ENCODE results near the gene PTCHD1. TPM values are rescaled to one million over a fixed set of nuclear protein-coding genes. Genes with fewer than 3 reads are reported as not detected.

The PTCHD1 gene
- polyA plus RNA-seq, 2 of the 4 experiments (the other 2 are of a cell fraction) = not detected

- no peak overlapping the region for H3K4me2 ChIP-seq
- no peak overlapping the region for H3K27ac ChIP-seq
- H3K4me1 ChIP-seq = no peaks in the 10 kb centered on the region
- peak; percentile 13 to 15 for DNase-seq (ENCODE audit: low read depth in 1 of 2, low spot score in 1 of 2)
- CTCF ChIA-PET = interaction anchor here (0.7 to 1.6 kb wide), 4 partner anchors 9 to 1182 kb away, joined by 3 to 8 read pairs (median 4); no protein-coding TSS in a partner anchor
- no peak for TF ChIP-seq KDM5A (IDR thresholded peaks at IDR 0.05)
- no peak for TF ChIP-seq EHMT2 (IDR thresholded peaks at IDR 0.05; ENCODE audit: low read depth)
- no peak for TF ChIP-seq KDM1A (IDR thresholded peaks at IDR 0.05; ENCODE audit: low read depth)
- TF ChIP-seq CTCF (IDR thresholded peaks at IDR 0.05) = peak; percentile 40
- no peak for TF ChIP-seq USF2 (IDR thresholded peaks at IDR 0.05)
- TF ChIP-seq ZC3H11A (IDR thresholded peaks at IDR 0.05) = no peak
- no peak for TF ChIP-seq RNF2 (IDR thresholded peaks at IDR 0.05; ENCODE audit: borderline replicate concordance, low read depth)
- TF ChIP-seq MAFK (IDR thresholded peaks at IDR 0.05; ENCODE audit: partially characterized antibody) = no peak
- peak; percentile 22 to 45; a peak in 3 of 5 replicates for TF ChIP-seq RAD21 (conservative IDR thresholded peaks at IDR 0.05 in 1 of 2, IDR thresholded peaks at IDR 0.05 in 1 of 2)
- no peak for TF ChIP-seq EP300 (IDR thresholded peaks at IDR 0.05)
- no peak for TF ChIP-seq EHF (CRISPR knock-in tag; IDR thresholded peaks at IDR 0.05)
- TF ChIP-seq PBX3 (IDR thresholded peaks at IDR 0.05) = no peak
- no peak for TF ChIP-seq BHLHE40 (IDR thresholded peaks at IDR 0.05; ENCODE audit: low read depth, low read length)
- TF ChIP-seq CEBPB (IDR thresholded peaks at IDR 0.05) = no peak
- TF ChIP-seq SMC3 (IDR thresholded peaks at IDR 0.05) = 0 out of 3 replicates have a peak, but pooled peaks have one; percentile 7
- no peak for TF ChIP-seq GATA3 (IDR thresholded peaks at IDR 0.05; ENCODE audit: borderline replicate concordance)
- H3K4me3 ChIP-seq = no peak overlapping the region
- no peak for FAIRE-seq
- H3K9me3 ChIP-seq = no peaks in the 10 kb centered on the region
- 12% methylated on average over 11 of the region's 11 CpGs for WGBS (ENCODE audit: missing lambda C conversion rate)
- POLR2A ChIA-PET = no interaction called here
- peak; percentile 68 to 85; a peak in 4 of 6 replicates for ATAC-seq
Measured at GRCh38 chrX:23317799-23318724, 16.6 kb upstream of the PTCHD1 start.

GRCh38 chrX:23327104-23327503 lies 7.5 kb upstream of the PTCHD1 start:
- TF ChIP-seq ELK1 (IDR thresholded peaks at IDR 0.05; ENCODE audit: low read depth, low read length) (no peak), REST (IDR thresholded peaks at IDR 0.05) (peak; percentile 46; the same call in 1 of the 2 replicates)
- 98% methylated on average over 2 of the region's 2 CpGs for WGBS (ENCODE audit: missing lambda C conversion rate)
- H3K4me3 ChIP-seq = no peak overlapping the region
- no peak for ATAC-seq
- POLR2A ChIA-PET = no interaction called here
- no peak overlapping the region for H3K4me2 ChIP-seq
- CTCF ChIA-PET = no interaction called here
- DNase-seq (ENCODE audit: low read depth in 1 of 2, low spot score in 1 of 2) = no peak
- H3K4me1 ChIP-seq = no peaks in the 10 kb centered on the region
- no peaks in the 10 kb centered on the region for H3K9me3 ChIP-seq
- H3K27ac ChIP-seq = no peak overlapping the region
- FAIRE-seq = peak; percentile 70
